ENCODE data around the gene CCDC86. TPM values are rescaled to one million over a fixed set of nuclear protein-coding genes. Genes with fewer than 3 reads are reported as not detected.
A peak's percentile ranks its signal among the peaks of the same experiment; 100 is the strongest.

Gene CCDC86
- total RNA-seq, 1 experiment from 2014 or later: 51.5 TPM

GRCh38 chr11:60847896-60848295, 6.0 kb downstream of the CCDC86 start:
- Mint-ChIP-seq H3K4me3 (ENCODE audit: low read depth, unreplicated experiment) (no peak overlapping the region), H3K4me1 (ENCODE audit: low read depth, unreplicated experiment) (peaks cover 35% of the 10 kb centered on the region), H3K27me3 (ENCODE audit: unreplicated experiment) (no peaks in the 10 kb centered on the region), H3K36me3 (ENCODE audit: insufficient read depth, unreplicated experiment) (peaks cover 66% of the 10 kb centered on the region), H3K27ac (ENCODE audit: unreplicated experiment) (no peak overlapping the region), H3K9me3 (ENCODE audit: low read depth, unreplicated experiment) (no peaks in the 10 kb centered on the region)
- intact Hi-C loops (cut with micrococcal nuclease; ENCODE audit: unreplicated experiment): no loop called here
- no peak for DNase-seq
- CTCF ChIA-PET: no interaction called here
- BruUV-seq (replicated peaks): no TSS peak
- no peak for TF ChIP-seq CTCF (IDR thresholded peaks at IDR 0.05; ENCODE audit: unreplicated experiment)

GRCh38 chr11:60848714-60849151, 6.8 kb downstream of the CCDC86 start:
- H3K36me3 Mint-ChIP-seq (ENCODE audit: insufficient read depth, unreplicated experiment): peaks cover 62% of the 10 kb centered on the region
- H3K27ac Mint-ChIP-seq (ENCODE audit: unreplicated experiment): no peak overlapping the region
- intact Hi-C loops (cut with micrococcal nuclease; ENCODE audit: unreplicated experiment): no loop called here
- no peak overlapping the region for H3K4me3 Mint-ChIP-seq (ENCODE audit: low read depth, unreplicated experiment)
- CTCF ChIA-PET: no interaction called here
- peaks cover 28% of the 10 kb centered on the region for H3K4me1 Mint-ChIP-seq (ENCODE audit: low read depth, unreplicated experiment)
- no peaks in the 10 kb centered on the region for H3K9me3 Mint-ChIP-seq (ENCODE audit: low read depth, unreplicated experiment)
- H3K27me3 Mint-ChIP-seq (ENCODE audit: unreplicated experiment): no peaks in the 10 kb centered on the region
- TF ChIP-seq CTCF (IDR thresholded peaks at IDR 0.05; ENCODE audit: unreplicated experiment): no peak
- BruUV-seq (replicated peaks): no TSS peak
- no peak for DNase-seq

- Mint-ChIP-seq H3K27ac (ENCODE audit: unreplicated experiment) (no peak overlapping the region), H3K36me3 (ENCODE audit: insufficient read depth, unreplicated experiment) (peaks cover 58% of the 10 kb centered on the region), H3K27me3 (ENCODE audit: unreplicated experiment) (peaks cover 6% of the 10 kb centered on the region), H3K9me3 (ENCODE audit: low read depth, unreplicated experiment) (no peaks in the 10 kb centered on the region), H3K4me3 (ENCODE audit: low read depth, unreplicated experiment) (no peak overlapping the region), H3K4me1 (ENCODE audit: low read depth, unreplicated experiment) (peaks cover 17% of the 10 kb centered on the region)
- no peak for DNase-seq
- TF ChIP-seq CTCF (IDR thresholded peaks at IDR 0.05; ENCODE audit: unreplicated experiment): no peak
- intact Hi-C loops (cut with micrococcal nuclease; ENCODE audit: unreplicated experiment): no loop called here
- no TSS peak for BruUV-seq (replicated peaks)
- CTCF ChIA-PET: interaction anchor here (0.5 kb wide), 1 partner anchor 212 kb away, joined by 5 read pairs; no protein-coding TSS in a partner anchor
Measured at GRCh38 chr11:60849641-60850520, 8.0 kb downstream of the CCDC86 start.

- Mint-ChIP-seq H3K4me3 (ENCODE audit: low read depth, unreplicated experiment) (peak overlapping the region; percentile 52), H3K27me3 (ENCODE audit: unreplicated experiment) (peaks cover 23% of the 10 kb centered on the region), H3K9me3 (ENCODE audit: low read depth, unreplicated experiment) (no peaks in the 10 kb centered on the region), H3K27ac (ENCODE audit: unreplicated experiment) (no peak overlapping the region), H3K4me1 (ENCODE audit: low read depth, unreplicated experiment) (peaks cover 9% of the 10 kb centered on the region), H3K36me3 (ENCODE audit: insufficient read depth, unreplicated experiment) (peaks cover 48% of the 10 kb centered on the region)
- CTCF ChIA-PET: no interaction called here
- BruUV-seq (replicated peaks): no TSS peak
- DNase-seq: no peak
- no peak for TF ChIP-seq CTCF (IDR thresholded peaks at IDR 0.05; ENCODE audit: unreplicated experiment)
- intact Hi-C loops (cut with micrococcal nuclease; ENCODE audit: unreplicated experiment): no loop called here
Measured at GRCh38 chr11:60851327-60852104, 9.6 kb downstream of the CCDC86 start.

Data from Calu3 (cell line).